ENCODE results near the gene GTF2E1.

GTF2E1 gene

DNA sequence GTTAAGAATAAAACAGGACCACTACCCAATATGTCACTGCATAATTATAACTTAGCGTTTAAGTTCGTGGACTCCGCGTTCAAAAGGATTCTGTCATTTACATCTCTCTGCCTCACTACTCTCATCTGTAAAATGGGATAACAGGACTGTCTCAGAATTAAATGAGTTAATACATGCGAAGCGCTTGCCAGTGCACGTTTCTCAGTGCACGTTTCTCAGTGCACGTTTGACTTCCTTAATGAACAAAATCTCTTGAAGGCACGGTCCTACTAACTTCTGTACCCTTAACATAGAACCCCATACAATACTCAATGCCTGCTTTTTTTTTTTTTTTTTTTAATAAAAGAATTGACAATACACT is 727 bp upstream of the GTF2E1 start:
- DNase-seq (ENCODE audit: extremely low spot score), result peak; percentile 17
- TF ChIP-seq, protein P1, sequence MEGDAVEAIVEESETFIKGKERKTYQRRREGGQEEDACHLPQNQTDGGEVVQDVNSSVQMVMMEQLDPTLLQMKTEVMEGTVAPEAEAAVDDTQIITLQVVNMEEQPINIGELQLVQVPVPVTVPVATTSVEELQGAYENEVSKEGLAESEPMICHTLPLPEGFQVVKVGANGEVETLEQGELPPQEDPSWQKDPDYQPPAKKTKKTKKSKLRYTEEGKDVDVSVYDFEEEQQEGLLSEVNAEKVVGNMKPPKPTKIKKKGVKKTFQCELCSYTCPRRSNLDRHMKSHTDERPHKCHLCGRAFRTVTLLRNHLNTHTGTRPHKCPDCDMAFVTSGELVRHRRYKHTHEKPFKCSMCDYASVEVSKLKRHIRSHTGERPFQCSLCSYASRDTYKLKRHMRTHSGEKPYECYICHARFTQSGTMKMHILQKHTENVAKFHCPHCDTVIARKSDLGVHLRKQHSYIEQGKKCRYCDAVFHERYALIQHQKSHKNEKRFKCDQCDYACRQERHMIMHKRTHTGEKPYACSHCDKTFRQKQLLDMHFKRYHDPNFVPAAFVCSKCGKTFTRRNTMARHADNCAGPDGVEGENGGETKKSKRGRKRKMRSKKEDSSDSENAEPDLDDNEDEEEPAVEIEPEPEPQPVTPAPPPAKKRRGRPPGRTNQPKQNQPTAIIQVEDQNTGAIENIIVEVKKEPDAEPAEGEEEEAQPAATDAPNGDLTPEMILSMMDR (IDR thresholded peaks at IDR 0.05; ENCODE audit: control extremely low read depth, extremely low read depth, low read depth, missing control alignments), result no peak
- POLR2A ChIA-PET, result interaction anchor here (1.6 kb wide), 1 partner anchor 146 kb away, joined by 6 read pairs; the partner anchor contains the start of gene NDUFB4
- CTCF ChIA-PET, result interaction anchor here (0.8 to 4.8 kb wide), 3 partner anchors 11 to 53 kb away, joined by 3 to 28 read pairs (median 17); no protein-coding TSS in a partner anchor

DNA sequence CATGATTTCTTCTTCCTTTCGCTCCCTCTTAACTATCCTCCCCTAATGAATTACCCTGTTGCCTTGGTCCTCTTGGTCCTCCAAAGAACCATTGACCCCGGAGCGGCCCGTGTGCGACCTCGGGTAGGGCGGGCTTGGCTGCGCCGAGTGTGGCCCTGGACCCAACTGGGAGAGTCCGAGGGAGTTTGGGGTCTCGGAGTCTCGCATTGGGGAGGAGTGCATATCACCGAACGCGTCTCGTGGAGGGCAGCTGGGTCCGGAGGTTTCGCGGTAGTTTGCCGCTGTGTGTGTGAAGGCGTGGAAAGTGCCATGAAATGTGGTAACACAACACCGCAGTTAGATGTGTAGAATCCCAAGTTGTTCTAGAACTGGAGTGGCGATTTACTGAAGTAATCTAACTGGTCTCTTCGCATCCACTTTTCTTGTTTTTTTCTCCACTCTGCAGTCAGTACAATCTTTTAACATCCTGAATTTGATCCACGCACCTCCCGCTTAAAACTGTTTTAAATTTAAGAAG is 363 bp downstream of the GTF2E1 start:
- no peak for DNase-seq (ENCODE audit: extremely low spot score)
- ChIA-PET POLR2A (interaction anchor here (1.6 kb wide), 1 partner anchor 147 kb away, joined by 6 read pairs; the partner anchor contains the start of gene NDUFB4), CTCF (interaction anchor here (0.9 to 4.3 kb wide), 4 partner anchors 13 to 147 kb away, joined by 3 to 17 read pairs (median 6); partner anchors contain the start of gene NDUFB4)

DNA sequence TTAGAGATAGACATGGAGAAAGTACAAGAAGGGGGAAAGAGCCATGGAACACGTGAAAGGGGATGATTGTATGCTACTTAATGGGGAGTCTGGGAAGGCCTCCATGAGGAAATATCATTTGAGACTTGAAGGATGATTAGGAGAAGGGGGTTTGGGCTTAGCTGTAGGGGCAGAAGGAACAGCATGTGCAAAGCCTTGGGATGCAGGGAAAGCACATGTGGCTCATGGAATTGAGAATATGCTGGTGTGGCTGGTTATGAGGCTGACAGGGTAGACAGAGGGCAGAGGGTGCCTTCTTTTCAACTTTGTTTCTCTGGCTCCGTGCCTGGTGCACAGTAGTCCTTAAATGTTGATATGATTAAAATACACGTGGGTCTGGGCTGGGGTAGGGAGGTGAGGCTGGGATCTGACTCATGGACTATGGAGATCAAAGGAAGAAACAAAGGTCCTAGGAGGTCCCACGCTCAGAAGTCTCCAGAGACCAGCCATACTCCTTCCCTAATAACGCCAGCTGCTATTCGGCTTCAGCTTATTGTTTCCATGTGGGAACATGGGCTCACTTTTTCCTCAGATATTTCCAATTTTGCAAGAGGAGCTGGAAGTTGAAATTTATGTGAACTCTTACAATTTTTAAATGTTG is 1.1 kb downstream of the GTF2E1 start:
- no peak for DNase-seq (ENCODE audit: extremely low spot score)
- CTCF ChIA-PET, result interaction anchor here (0.9 to 2.0 kb wide), 7 partner anchors 10 to 148 kb away, joined by 3 to 7 read pairs (median 4); partner anchors contain the start of gene NDUFB4
- TF ChIP-seq, protein P1 (IDR thresholded peaks at IDR 0.05; ENCODE audit: control extremely low read depth, extremely low read depth, low read depth, missing control alignments), result no peak
- POLR2A ChIA-PET, result no interaction called here

More for the DNA sequence above, 363 bp downstream of the GTF2E1 start:
- TF ChIP-seq, protein P1 (IDR thresholded peaks at IDR 0.05; ENCODE audit: control extremely low read depth, extremely low read depth, low read depth, missing control alignments), result no peak

DNA sequence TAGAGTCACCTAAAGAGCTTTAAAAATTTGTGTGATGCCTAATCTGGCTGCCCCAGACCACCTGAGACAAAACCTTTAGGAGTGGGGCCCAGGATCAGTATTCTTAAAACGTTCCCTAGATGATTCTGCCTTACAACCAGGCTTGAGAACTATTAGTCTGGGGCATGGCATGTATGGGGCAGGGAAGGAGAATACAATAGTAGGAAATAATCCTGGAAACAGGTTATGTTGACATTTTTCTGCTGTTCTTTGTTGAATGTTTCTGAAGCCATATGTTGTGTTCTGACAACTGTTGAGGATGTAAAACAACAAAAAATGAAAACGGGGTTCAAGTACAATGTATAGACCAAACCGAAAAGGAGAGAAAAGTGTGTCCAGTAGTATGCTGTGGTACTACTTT is 2.9 kb downstream of the GTF2E1 start:
- TF ChIP-seq, protein P1 (IDR thresholded peaks at IDR 0.05; ENCODE audit: control extremely low read depth, extremely low read depth, low read depth, missing control alignments), result no peak
- POLR2A ChIA-PET, result no interaction called here
- no peak for DNase-seq (ENCODE audit: extremely low spot score)
- CTCF ChIA-PET, result no interaction called here

DNA sequence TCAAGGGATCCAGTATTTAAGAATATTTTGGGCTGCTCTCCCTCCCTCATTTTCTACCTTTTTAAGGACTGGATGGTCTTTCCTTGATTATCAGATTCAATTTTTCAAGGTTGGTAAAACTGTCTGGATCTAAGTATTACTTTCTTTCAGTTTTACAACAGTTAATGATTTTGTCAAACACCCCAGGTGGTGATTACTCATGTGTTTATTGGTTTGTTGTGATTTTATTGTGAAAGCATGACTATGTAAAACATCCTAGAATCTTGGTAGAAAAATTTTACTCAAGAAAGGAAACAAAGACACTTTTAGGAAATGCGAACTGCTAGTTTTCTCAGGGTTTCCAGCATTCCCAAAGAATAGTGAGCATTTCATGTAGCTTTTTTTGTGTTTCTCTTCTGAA is 7.3 kb downstream of the GTF2E1 start:
- TF ChIP-seq, protein P1 (IDR thresholded peaks at IDR 0.05; ENCODE audit: control extremely low read depth, extremely low read depth, low read depth, missing control alignments), result no peak
- ChIA-PET POLR2A (interaction anchor here (0.6 kb wide), 1 partner anchor 1298 kb away, joined by 3 read pairs; no protein-coding TSS in a partner anchor), CTCF (no interaction called here)
- DNase-seq (ENCODE audit: extremely low spot score), result no peak

DNA sequence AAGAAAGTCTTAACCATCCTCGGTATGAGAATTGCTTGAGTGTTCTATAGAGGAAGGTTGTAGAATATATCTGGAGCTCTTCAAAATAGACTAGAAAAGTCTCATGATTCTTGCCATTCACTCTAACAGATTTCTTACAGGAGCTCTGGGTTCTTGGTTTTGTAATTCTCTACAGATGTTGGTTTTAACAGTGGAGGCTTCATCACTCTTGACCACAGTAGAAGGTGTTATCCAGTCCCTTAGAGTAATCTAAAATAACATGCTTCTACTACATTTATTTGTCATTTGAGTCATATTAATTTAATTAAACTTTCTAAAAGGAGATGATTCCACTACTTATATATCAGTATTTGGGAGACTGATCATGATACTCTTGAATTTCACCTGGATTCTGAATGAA is 9.7 kb downstream of the GTF2E1 start:
- ChIA-PET CTCF (no interaction called here), POLR2A (no interaction called here)
- DNase-seq (ENCODE audit: extremely low spot score), result no peak
- TF ChIP-seq, protein P1 (IDR thresholded peaks at IDR 0.05; ENCODE audit: control extremely low read depth, extremely low read depth, low read depth, missing control alignments), result no peak

Data from GM10248 (cell line).